ENCODE measurements around the gene SYK.

- TF ChIP-seq POLR2A (IDR thresholded peaks at IDR 0.05; ENCODE audit: borderline replicate concordance, extremely low read depth, insufficient read depth, insufficient read length) (no peak), CBX3 (IDR thresholded peaks at IDR 0.05; ENCODE audit: low read depth) (no peak)
These were observed 9.1 kb downstream of the SYK start for GRCh38 chr9:90810691-90811090.

Measured in HCT116 (cell line).